ENCODE measurements around the gene PPM1A. TPM values are rescaled to one million over a fixed set of nuclear protein-coding genes. Genes with fewer than 3 reads are reported as not detected.

The PPM1A gene
- total and polyA plus RNA-seq, 2 experiments from 2014 or later, result 29.8 to 34.1 TPM

- no peaks in the 10 kb centered on the region for H3F3A ChIP-seq (replicated peaks; ENCODE audit: low read depth)
- DNase-seq (ENCODE audit: low spot score), result peak; percentile 36
- Mint-ChIP-seq H3K9me3 (no peaks in the 10 kb centered on the region), H3K4me3 (no peak overlapping the region), H3K36me3 (ENCODE audit: low read depth) (no peaks in the 10 kb centered on the region), H3K27ac (no peak overlapping the region), H3K27me3 (ENCODE audit: insufficient read depth, low read depth, poor library complexity) (peaks cover 1% of the 10 kb centered on the region), H3K4me1 (peaks cover 9% of the 10 kb centered on the region)
- H3K4me1 ChIP-seq (ENCODE audit: insufficient read depth), result no peaks in the 10 kb centered on the region
- peak overlapping the region; percentile 76 for H2AFZ ChIP-seq
- ATAC-seq, result peak; percentile 37; the same call in 2 of the 3 replicates
- TF ChIP-seq ZNF331 (CRISPR knock-in tag; IDR thresholded peaks at IDR 0.05; ENCODE audit: low read depth) (no peak), NANOG (IDR thresholded peaks at IDR 0.05; ENCODE audit: borderline replicate concordance) (no peak)
- no peak overlapping the region for H3K4me2 ChIP-seq
- no peak overlapping the region for H3K4me3 ChIP-seq
- peaks cover 7% of the 10 kb centered on the region for H3K9me2 ChIP-seq (ENCODE audit: insufficient read depth)
- H4K20me1 ChIP-seq (replicated peaks; ENCODE audit: insufficient read depth), result no peaks in the 10 kb centered on the region
- H3K79me2 ChIP-seq (replicated peaks; ENCODE audit: insufficient read depth), result no peaks in the 10 kb centered on the region
- H3K36me3 ChIP-seq (ENCODE audit: insufficient read depth), result no peaks in the 10 kb centered on the region
- no peaks in the 10 kb centered on the region for H3K27me3 ChIP-seq (ENCODE audit: insufficient read depth)
- H3K27ac ChIP-seq (ENCODE audit: low read depth), result no peak overlapping the region; the same call in 1 of the 2 replicates
These were observed 28.1 kb upstream of the PPM1A start for GRCh38 chr14:60220917-60221316.

GRCh38 chr14:60221457-60221856, 27.6 kb upstream of the PPM1A start:
- no peaks in the 10 kb centered on the region for H3K4me1 ChIP-seq (ENCODE audit: insufficient read depth)
- no peaks in the 10 kb centered on the region for H3K27me3 ChIP-seq (ENCODE audit: insufficient read depth)
- no peak for DNase-seq (ENCODE audit: low spot score)
- Mint-ChIP-seq H3K27me3 (ENCODE audit: insufficient read depth, low read depth, poor library complexity) (peaks cover 1% of the 10 kb centered on the region), H3K9me3 (no peaks in the 10 kb centered on the region), H3K4me1 (peaks cover 9% of the 10 kb centered on the region), H3K27ac (no peak overlapping the region), H3K36me3 (ENCODE audit: low read depth) (no peaks in the 10 kb centered on the region), H3K4me3 (no peak overlapping the region)
- ATAC-seq, result no peak
- no peaks in the 10 kb centered on the region for H3K79me2 ChIP-seq (replicated peaks; ENCODE audit: insufficient read depth)
- no peak overlapping the region for H3K4me3 ChIP-seq
- H3F3A ChIP-seq (replicated peaks; ENCODE audit: low read depth), result no peaks in the 10 kb centered on the region
- peak overlapping the region; percentile 76 for H2AFZ ChIP-seq
- no peaks in the 10 kb centered on the region for H3K36me3 ChIP-seq (ENCODE audit: insufficient read depth)
- H4K20me1 ChIP-seq (replicated peaks; ENCODE audit: insufficient read depth), result no peaks in the 10 kb centered on the region
- H3K9me2 ChIP-seq (ENCODE audit: insufficient read depth), result peaks cover 7% of the 10 kb centered on the region
- no peak overlapping the region for H3K27ac ChIP-seq (ENCODE audit: low read depth)
- H3K4me2 ChIP-seq, result no peak overlapping the region
- TF ChIP-seq CREB1 (CRISPR knock-in tag; IDR thresholded peaks at IDR 0.05; ENCODE audit: low read depth), result no peak
- no peak for TF ChIP-seq ETS1 (IDR thresholded peaks at IDR 0.05)
- no peak for TF ChIP-seq POLR2AphosphoS5 (IDR thresholded peaks at IDR 0.05; ENCODE audit: low read depth)
- TF ChIP-seq STAT1 (IDR thresholded peaks at IDR 0.05; ENCODE audit: unreplicated experiment), result no peak
- no peak for TF ChIP-seq ZNF331 (CRISPR knock-in tag; IDR thresholded peaks at IDR 0.05; ENCODE audit: low read depth)
- TF ChIP-seq EZH2phosphoT487 (IDR thresholded peaks at IDR 0.05; ENCODE audit: unreplicated experiment), result no peak
- no peak for TF ChIP-seq EZH2 (IDR thresholded peaks at IDR 0.05; ENCODE audit: low read depth, unreplicated experiment)
- TF ChIP-seq ZNF462 (CRISPR knock-in tag; IDR thresholded peaks at IDR 0.05), result no peak
- TF ChIP-seq NANOG (IDR thresholded peaks at IDR 0.05; ENCODE audit: borderline replicate concordance), result no peak
- no peak for TF ChIP-seq CTCF (conservative IDR thresholded peaks at IDR 0.05; ENCODE audit: low read depth in 2 of 2)
- no peak for TF ChIP-seq ZNF114 (CRISPR knock-in tag; IDR thresholded peaks at IDR 0.05)
- no peak for TF ChIP-seq JUNB (IDR thresholded peaks at IDR 0.05; ENCODE audit: unreplicated experiment)

Data from GM23338 (cell line).